ENCODE data around the gene SRD5A1. TPM values are rescaled to one million over a fixed set of nuclear protein-coding genes. Genes with fewer than 3 reads are reported as not detected.

The SRD5A1 gene
- total RNA-seq, 1 experiment from 2014 or later = 24.7 TPM

DNA sequence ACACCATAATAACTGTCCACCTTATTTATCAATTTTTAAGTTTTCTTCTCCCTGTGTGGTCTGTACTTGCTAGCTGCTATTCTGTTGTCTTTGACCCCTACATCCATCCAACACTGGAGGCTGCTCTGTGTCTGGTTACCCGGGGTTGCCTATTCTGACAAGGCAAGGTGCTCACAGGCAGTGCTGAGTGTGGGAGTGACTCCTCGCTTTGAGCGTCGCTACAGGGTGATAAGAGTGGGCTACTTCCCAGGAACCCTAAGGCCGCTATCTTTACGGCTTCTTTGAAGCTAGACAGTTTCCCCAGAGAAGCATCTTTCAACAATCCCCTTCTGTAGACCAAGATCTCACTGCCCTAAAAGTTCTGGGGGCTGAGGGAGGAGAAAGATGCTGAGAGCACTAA lies 35.7 kb upstream of the SRD5A1 start:
- ChIA-PET POLR2A (no interaction called here), RAD21 (ENCODE audit: low non-redundant PET in 1 of 2, low total read pairs in 2 of 2, uncharacterized antibody in 2 of 2, unreplicated experiment in 2 of 2) (no interaction called here), CTCF (no interaction called here)
- BruUV-seq (replicated peaks) = no TSS peak
- no peak overlapping the region for H2AFZ ChIP-seq (ENCODE audit: low read depth, low read length, poor library complexity, severe bottlenecking)
- H3K36me3 ChIP-seq (ENCODE audit: control insufficient read depth in 1 of 2, insufficient read depth in 2 of 2, low read length in 2 of 2) = peaks cover 41 to 43% of the 10 kb centered on the region in 2 experiments; a peak in 3 of 4 replicates
- no peaks in the 10 kb centered on the region for H3K27me3 ChIP-seq (ENCODE audit: insufficient read depth, low read length)
- H3K9me2 ChIP-seq (ENCODE audit: insufficient read depth) = no peaks in the 10 kb centered on the region
- no peaks in the 10 kb centered on the region for H3K4me1 ChIP-seq (ENCODE audit: control insufficient read depth in 1 of 2, insufficient read depth in 2 of 2, low read length in 2 of 2)
- no peak overlapping the region for H3K9ac ChIP-seq (ENCODE audit: low read length)
- intact Hi-C loops (cut with micrococcal nuclease) = no loop called here
- no peak overlapping the region for H3K27ac ChIP-seq (ENCODE audit: low read depth, low read length)
- ATAC-seq (no peak; the same call in 1 of the 2 replicates), DNase-seq (ENCODE audit: low read depth, low spot score) (no peak)
- no peak overlapping the region for H3K4me3 ChIP-seq (replicated peaks in 1 of 2; ENCODE audit: low read depth in 1 of 2, low read length in 2 of 2)
- peaks cover 5% of the 10 kb centered on the region; the same call in 1 of the 2 replicates for H4K20me1 ChIP-seq (ENCODE audit: insufficient read depth)
- no peaks in the 10 kb centered on the region for H3K9me3 ChIP-seq (ENCODE audit: control insufficient read depth in 1 of 2, insufficient read depth in 1 of 2, low read depth in 1 of 2, low read length in 2 of 2)
- TF ChIP-seq SP1 (IDR thresholded peaks at IDR 0.05; ENCODE audit: low read depth) = no peak
- TF ChIP-seq SRF (IDR thresholded peaks at IDR 0.05; ENCODE audit: low read depth) = no peak
- TF ChIP-seq YY1 (IDR thresholded peaks at IDR 0.05; ENCODE audit: extremely low read depth, insufficient replicate concordance, low read depth, low read length) = no peak
- TF ChIP-seq POLR2A (IDR thresholded peaks at IDR 0.05; ENCODE audit: borderline replicate concordance, extremely low read depth, insufficient read depth, insufficient read length) = no peak
- no peak for TF ChIP-seq SIN3A (IDR thresholded peaks at IDR 0.05; ENCODE audit: low read depth)
- TF ChIP-seq EZH2 (IDR thresholded peaks at IDR 0.05) = no peak
- TF ChIP-seq FOSL1 (IDR thresholded peaks at IDR 0.05; ENCODE audit: low read depth) = no peak
- TF ChIP-seq, protein P1, sequence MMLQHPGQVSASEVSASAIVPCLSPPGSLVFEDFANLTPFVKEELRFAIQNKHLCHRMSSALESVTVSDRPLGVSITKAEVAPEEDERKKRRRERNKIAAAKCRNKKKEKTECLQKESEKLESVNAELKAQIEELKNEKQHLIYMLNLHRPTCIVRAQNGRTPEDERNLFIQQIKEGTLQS (IDR thresholded peaks at IDR 0.05) = no peak
- TF ChIP-seq POLR2AphosphoS5 (IDR thresholded peaks at IDR 0.05; ENCODE audit: low read depth, low read length) = no peak
- TF ChIP-seq EZH2phosphoT487 (IDR thresholded peaks at IDR 0.05; ENCODE audit: borderline replicate concordance) = no peak
- TF ChIP-seq REST (IDR thresholded peaks at IDR 0.05; ENCODE audit: low read depth) = no peak
- no peak for TF ChIP-seq TCF7L2 (IDR thresholded peaks at IDR 0.05; ENCODE audit: borderline replicate concordance, extremely low read depth, insufficient read depth, insufficient read length)
- no peak for TF ChIP-seq ZNF274 (IDR thresholded peaks at IDR 0.05; ENCODE audit: low read depth, low read length)
- TF ChIP-seq, protein P2, sequence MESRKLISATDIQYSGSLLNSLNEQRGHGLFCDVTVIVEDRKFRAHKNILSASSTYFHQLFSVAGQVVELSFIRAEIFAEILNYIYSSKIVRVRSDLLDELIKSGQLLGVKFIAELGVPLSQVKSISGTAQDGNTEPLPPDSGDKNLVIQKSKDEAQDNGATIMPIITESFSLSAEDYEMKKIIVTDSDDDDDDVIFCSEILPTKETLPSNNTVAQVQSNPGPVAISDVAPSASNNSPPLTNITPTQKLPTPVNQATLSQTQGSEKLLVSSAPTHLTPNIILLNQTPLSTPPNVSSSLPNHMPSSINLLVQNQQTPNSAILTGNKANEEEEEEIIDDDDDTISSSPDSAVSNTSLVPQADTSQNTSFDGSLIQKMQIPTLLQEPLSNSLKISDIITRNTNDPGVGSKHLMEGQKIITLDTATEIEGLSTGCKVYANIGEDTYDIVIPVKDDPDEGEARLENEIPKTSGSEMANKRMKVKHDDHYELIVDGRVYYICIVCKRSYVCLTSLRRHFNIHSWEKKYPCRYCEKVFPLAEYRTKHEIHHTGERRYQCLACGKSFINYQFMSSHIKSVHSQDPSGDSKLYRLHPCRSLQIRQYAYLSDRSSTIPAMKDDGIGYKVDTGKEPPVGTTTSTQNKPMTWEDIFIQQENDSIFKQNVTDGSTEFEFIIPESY (IDR thresholded peaks at IDR 0.05; ENCODE audit: extremely low read depth, insufficient replicate concordance, low read length) = no peak
- TF ChIP-seq ZFX (IDR thresholded peaks at IDR 0.05) = no peak
- TF ChIP-seq ELF1 (IDR thresholded peaks at IDR 0.05; ENCODE audit: borderline replicate concordance, low read depth) = no peak
- TF ChIP-seq JUND (IDR thresholded peaks at IDR 0.05) = no peak
- peaks cover 5% of the 10 kb centered on the region; the same call in 1 of the 2 replicates for H3K79me2 ChIP-seq (ENCODE audit: insufficient read depth, low read length)
- no peak overlapping the region for H3K4me2 ChIP-seq (ENCODE audit: low read length)

Data from HCT116 (cell line).